GM13976 (cell line): ENCODE measurements around the gene ZCCHC17.

Source experiments
- DNase-seq: peaks from one replicate; pipeline ENCODE4 v3.0.0; 2012; ENCODE audit warnings: low spot score
- in situ Hi-C: fragments of 300-500 bp; cut with MboI; formaldehyde crosslinking; loops from one replicate; pipeline ENCODE4 v1.12.0; 2022; ENCODE audit warnings: low sequenced_read_pairs, mixed read lengths, inconsistent platforms; ENCODE audit not compliant: unreplicated experiment
- TF ChIP-seq, protein P1 (sequence below): IDR thresholded peaks from 2 replicates; pipeline ENCODE4 v1.5.1; 2012; ENCODE audit warnings: borderline replicate concordance, mild to moderate bottlenecking; ENCODE audit not compliant: insufficient read depth; ENCODE audit errors: extremely low read depth, missing control alignments, control extremely low read depth

The ZCCHC17 gene

DNA sequence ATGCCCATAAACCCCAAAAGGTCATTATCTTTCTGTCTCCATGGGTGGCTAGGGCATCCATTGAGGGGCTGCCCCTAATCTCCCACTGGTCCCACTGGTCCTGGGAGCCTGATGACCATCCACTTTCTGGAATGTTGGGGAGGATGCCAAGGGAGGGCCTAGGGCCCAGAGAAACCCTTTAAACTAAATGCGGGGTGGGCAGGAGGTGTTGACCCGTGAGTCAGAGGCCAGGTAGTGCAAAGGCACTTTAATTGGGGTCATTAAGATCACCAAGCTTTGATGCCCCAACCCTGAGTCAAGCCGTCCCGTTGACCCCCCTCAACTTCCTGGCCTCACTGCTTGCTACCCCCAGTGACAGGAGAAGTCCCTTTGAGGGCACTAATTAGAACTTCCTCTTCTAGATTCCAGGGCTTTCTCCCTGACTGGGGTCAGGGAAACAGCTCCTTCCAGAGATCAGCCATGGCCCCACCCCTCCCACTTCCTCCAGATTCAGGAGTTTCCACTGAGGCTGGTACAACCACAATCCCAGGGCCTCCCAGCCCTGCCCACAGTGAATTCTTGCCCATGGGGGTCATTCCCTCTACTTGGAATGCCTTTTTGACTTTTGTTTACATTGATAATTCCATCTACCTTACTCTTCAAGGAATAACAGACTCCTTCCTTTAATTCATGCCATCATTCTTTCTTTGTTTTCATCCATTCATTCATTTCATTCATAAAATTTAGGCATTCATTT lies 100.7 kb downstream of the ZCCHC17 start:
- TF ChIP-seq, protein P1, sequence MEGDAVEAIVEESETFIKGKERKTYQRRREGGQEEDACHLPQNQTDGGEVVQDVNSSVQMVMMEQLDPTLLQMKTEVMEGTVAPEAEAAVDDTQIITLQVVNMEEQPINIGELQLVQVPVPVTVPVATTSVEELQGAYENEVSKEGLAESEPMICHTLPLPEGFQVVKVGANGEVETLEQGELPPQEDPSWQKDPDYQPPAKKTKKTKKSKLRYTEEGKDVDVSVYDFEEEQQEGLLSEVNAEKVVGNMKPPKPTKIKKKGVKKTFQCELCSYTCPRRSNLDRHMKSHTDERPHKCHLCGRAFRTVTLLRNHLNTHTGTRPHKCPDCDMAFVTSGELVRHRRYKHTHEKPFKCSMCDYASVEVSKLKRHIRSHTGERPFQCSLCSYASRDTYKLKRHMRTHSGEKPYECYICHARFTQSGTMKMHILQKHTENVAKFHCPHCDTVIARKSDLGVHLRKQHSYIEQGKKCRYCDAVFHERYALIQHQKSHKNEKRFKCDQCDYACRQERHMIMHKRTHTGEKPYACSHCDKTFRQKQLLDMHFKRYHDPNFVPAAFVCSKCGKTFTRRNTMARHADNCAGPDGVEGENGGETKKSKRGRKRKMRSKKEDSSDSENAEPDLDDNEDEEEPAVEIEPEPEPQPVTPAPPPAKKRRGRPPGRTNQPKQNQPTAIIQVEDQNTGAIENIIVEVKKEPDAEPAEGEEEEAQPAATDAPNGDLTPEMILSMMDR, result no peak
- no peak for DNase-seq
- in situ Hi-C loops, result no loop called here

DNA sequence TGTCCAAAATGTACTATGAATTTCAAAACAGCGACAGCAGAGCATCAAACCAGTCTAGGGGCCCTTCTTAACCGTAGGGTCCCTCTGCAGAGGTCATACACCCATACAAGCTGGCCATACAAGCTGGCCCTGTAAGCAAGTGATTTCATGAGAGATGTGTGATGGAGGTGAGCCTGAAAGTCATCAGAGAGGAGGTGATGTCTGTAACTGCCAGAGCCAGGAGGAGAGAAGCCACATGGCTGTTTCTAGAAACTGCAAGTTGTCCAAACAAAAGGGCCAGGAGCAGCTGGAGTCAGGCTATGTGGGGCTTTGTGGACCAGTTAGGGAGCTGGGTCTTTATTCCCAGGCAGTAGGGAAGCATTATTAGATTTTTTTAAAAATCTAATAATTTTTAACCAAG lies 101.4 kb downstream of the ZCCHC17 start:
- DNase-seq, result no peak
- TF ChIP-seq, protein P1, result no peak
- in situ Hi-C loops, result no loop called here

DNA sequence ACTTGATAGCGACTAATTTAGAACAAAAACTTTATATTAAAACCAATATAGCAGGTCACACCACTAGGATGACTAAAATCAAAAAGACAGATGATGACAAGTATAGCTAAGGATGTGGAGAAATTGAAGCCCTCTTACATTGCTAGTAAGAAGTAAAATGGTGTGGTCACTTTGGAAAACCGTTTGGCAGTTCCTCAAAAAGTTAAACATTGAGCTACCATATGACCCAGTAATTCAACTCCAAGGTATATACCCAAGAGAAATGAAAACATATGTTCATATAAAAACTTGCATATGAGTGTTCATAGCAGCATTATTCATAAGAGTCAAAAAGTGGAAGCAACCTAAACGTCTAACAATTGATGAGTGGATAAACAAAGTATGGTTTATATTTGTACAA lies 103.1 kb downstream of the ZCCHC17 start:
- DNase-seq, result no peak
- in situ Hi-C loops, result no loop called here
- TF ChIP-seq, protein P1, result no peak

DNA sequence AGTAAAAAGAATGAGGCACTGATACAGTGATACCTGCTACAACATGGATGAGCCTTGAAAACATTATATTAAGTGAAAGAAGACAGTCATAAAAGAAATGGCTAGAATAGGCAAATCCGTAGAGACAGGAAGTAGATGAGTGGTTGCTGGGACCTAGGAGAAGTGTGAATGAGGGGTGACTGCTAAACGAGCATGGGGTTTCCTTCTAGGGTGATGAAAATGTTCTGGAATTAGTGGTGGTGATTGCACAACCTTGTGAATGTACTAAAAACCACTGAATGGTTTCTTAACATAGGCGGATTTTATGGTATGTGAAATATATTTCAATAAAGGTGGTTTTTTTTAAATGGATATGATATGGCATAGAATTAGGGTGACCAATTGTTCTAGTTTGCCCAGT lies 103.6 kb downstream of the ZCCHC17 start:
- DNase-seq, result no peak
- TF ChIP-seq, protein P1, result no peak
- in situ Hi-C loops, result no loop called here

DNA sequence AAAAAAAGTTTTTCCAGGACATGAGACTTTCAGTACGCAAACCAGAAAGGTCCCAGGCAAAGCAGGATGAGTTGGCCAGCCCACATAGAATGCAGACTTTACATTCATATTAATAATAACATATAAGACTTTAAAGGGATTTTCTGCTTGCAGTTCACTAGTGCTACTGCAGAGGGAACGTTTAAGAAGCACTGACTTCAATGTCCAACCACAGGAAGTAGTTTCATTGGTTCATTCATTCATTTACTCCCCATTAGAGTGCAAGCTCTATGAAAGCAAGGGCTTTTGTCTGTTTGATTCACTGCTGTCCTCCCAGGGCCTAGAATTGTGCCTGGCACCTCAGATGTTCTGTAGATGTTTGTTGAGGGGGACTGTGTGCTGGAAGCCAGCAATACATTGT lies 104.4 kb downstream of the ZCCHC17 start:
- in situ Hi-C loops, result no loop called here
- DNase-seq, result no peak
- TF ChIP-seq, protein P1, result no peak

DNA sequence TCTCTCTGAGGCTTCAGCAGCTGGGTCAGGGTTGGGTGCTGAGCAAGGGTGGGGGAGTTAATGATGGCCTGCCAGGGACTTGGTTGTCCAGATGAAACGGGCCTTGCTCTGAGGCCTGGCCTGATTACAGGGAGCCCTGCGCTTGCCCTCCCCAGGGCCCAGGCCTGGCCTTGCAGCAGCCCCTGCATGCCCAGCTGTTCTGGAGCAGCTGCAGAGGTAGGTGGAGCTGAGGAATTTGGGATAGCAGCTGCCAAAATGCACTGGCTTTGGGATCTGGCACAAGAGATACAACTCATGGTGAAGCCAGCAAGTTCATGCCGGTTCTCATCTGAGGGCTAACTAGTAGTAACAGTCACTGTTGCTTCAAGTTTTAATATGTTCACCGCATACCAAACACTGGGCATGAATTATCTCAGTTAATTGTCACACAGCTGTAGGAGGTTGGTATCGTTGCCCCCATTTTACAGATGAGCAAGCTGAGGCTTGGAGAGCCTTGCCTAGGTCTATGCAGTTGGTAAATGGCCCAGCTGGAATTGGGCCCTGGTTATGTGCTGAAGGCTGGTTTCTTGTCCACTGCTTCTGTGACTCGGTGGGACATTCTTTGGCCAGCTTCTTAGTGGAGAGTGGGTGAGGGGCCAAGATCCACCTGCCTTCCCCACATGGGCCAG lies 108.9 kb downstream of the ZCCHC17 start:
- TF ChIP-seq, protein P1, result no peak
- in situ Hi-C loops, result no loop called here
- DNase-seq, result no peak
